SHP77 treated with DMSO at 0.1 percent for 48 hours (cell line): ENCODE measurements around the gene RGN.
"Not testable (repeated sequence)": the region's sequence is repeated elsewhere in the genome, so short reads cannot be mapped to it uniquely, and the experiment has no call there.

Source experiments
- DNase-seq: peaks from one replicate; lab custom pipeline; 2025; lab: John Stamatoyannopoulos, UW

Gene RGN

DNA sequence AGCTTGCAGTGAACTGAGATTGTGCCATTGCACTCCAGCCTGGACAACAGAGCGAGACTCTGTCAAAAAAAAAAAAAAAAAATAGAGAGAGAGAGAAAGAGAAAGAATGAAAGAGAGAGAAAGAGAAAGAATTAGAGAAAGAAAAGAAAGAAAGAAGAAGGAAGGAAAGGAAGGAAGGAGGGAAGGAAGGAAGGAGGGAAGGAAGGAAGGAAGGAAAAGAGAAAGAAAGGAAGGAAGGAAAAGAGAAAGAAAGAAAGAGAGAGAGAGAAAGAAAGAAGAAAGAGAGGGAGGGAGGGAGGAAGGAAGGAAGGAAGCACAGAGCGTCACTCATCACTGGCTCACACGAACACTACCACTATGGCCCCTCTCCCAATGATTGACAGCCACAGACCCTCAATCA lies 46.2 kb downstream of the RGN start:
- DNase-seq, result not testable (repeated sequence)

DNA sequence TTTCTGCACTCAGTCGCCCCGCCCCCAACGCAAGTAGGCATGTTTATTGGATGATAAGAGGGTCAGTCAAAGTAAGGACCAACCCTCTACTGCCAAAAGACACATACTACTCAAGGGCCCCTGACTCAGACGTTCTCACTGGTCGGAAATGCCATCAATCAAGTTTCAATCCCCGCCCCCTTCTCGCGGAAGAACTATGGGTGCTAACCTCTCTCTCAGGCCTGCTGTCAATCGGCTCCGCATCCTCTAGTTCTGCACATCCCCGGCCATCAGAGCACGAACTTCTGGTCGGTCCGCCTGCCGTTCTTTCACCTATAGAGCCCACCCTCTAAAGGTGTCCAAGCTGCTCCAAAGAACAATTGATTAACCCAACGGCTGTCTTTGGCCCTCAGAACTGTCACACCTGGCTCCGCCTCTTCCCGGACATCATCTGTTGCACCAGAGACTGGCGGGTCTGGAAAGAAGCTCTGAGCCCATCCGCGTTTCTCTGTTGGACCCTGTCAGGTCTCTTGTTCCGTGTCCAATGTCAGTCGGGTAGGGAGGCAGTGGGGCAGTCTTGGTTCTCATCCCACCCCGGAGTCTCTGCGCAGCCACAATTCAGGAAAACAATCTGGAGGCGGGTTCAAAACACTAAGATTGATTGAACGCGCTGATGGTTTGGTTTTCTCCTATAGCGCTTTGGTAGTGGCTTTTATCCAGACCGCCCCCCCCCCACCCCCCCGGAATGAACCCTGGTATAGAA lies 51.1 kb downstream of the RGN start:
- peak; percentile 88 for DNase-seq

GRCh38 chrX:47129899-47130358 lies 51.7 kb downstream of the RGN start:
- DNase-seq, result no peak

DNA sequence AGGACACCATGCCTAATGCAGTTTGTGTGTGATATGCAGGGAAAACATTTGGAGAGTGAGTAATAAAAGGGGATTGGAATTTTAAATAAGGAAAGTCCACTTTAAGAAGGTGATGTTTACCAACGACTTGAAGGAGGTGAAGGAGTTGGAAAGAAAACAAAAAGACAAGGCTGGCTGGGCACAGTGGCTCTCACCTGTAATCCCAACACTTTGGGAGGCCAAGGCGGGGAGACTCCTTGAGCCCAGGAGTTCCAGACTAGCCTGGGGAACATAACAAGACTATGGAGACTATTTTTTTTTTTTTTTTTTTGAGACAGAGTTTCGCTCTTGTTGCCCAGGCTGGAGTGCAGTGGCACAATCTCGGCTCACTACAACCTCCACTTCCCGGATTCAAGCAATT lies 55.2 kb downstream of the RGN start:
- no peak for DNase-seq

GRCh38 chrX:47135650-47136049 lies 57.4 kb downstream of the RGN start:
- not testable (repeated sequence) for DNase-seq

DNA sequence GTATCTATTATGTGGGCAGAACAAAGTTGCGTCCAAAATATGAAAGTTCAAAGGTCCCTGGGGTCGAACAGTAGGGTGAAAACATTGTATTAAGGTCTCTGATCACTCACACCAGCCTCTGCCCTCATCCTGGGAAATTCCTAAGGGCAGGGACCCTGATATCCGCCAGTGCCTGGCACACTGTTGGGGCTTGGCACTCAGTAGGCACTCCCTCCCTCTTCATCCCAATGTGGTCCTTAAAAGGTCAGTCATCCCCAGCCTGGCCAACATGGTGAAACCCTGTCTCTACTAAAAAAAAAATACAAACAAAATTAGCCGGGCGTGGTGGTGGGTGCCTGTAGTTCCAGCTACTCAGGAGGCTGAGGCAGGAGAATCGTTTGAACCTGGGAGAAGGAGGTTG lies 59.9 kb downstream of the RGN start:
- no peak for DNase-seq
